Measurements from ENCODE around the gene PRRT2.

PRRT2 gene

DNA sequence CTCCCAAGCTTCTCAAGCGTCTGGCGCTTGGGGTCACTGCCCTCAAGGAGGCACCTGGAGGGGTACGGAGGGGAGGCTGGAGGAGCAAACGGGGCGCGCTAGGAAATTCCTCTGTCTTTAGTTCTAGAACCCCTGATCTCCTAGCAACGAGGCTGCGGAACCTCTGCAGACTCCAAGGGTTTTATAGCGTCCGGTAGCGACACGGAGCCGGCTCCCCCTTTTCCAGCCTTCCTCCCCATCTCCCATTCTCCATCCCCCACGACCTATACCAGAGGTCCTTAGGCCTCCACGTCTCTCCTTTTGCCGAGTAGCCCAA is 51.6 kb downstream of the PRRT2 start:
- DNase-seq: no peak

DNA sequence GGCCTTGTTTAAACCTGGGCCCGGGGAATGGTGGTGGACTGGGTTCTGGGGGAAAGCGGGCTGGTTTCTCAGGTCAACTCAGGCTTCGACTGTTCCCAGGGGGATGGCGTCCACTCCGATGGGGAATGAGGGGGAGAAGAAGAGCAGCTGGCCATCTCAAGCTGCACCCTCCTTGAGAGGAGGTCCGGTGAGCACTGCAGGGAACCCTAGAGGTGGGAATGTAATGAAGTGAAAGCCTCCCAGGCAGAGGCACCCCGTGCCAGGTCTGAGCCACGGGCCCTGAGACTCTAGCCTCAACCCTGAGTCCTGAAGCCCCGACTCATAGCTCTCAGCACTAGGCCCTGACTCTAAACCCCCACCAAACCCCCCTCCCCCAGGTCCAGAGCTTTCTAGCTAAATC is 52.2 kb downstream of the PRRT2 start:
- no peak for DNase-seq
